BLaER1 (cell line): ENCODE measurements around the gene YIPF1.
"Not testable (repeated sequence)": the region's sequence is repeated elsewhere in the genome, so short reads cannot be mapped to it uniquely, and the experiment has no call there.

ENCODE experiments used
- H3K27ac ChIP-seq: shearing (Covaris generic); formaldehyde crosslinking; 2 replicates; pipeline ENCODE4 v1.8.1; 2022
- H3K27me3 ChIP-seq: shearing (Covaris generic); formaldehyde crosslinking; 2 replicates; pipeline ENCODE4 v1.8.1; 2022
- H3K36me3 ChIP-seq: shearing (Covaris generic); formaldehyde crosslinking; 2 replicates; pipeline ENCODE4 v1.8.1; 2022
- H3K4me1 ChIP-seq: shearing (Covaris generic); formaldehyde crosslinking; 2 replicates; pipeline ENCODE4 v1.8.1; 2022
- H3K4me2 ChIP-seq: shearing (Covaris generic); formaldehyde crosslinking; 2 replicates; pipeline ENCODE4 v1.8.1; 2022
- H3K4me3 ChIP-seq: shearing (Covaris generic); formaldehyde crosslinking; 2 replicates; pipeline ENCODE4 v1.8.1; 2022
- H3K9ac ChIP-seq: shearing (Covaris generic); formaldehyde crosslinking; 2 replicates; pipeline ENCODE4 v1.8.1; 2022
- H3K9me3 ChIP-seq: shearing (Covaris generic); formaldehyde crosslinking; 2 replicates; pipeline ENCODE4 v1.8.1; 2022
- H4K20me1 ChIP-seq: shearing (Covaris generic); formaldehyde crosslinking; 2 replicates; pipeline ENCODE4 v1.8.1; 2022
- Cebpa-rat ChIP-seq: shearing (Covaris generic); IDR thresholded peaks from 2 replicates; pipeline ENCODE4 v1.8.1; 2022

YIPF1 gene

DNA sequence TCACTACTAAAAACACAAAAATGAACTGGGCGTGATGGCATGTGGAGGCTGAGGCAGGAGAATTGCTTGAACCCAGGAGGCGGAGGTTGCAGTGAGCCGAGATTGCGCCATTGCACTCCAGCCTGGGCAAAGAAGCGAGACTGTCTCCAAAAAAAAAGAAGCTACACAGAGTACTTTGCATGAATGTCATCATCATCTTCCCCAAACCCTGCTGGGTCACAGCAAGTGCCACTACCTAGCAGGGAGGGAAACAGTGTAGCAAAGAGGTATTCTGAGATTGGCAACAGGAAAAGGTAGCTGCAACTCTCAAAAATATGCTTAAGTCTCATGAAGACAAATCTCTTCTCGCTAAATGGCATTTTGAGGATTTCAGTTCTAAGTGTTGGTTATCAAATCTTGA, 64.3 kb downstream of the YIPF1 start:
- Histone ChIP-seq H3K36me3 (peaks cover 96% of the 10 kb centered on the region), H3K4me2 (no peak overlapping the region), H3K4me3 (no peak overlapping the region), H3K4me1 (no peaks in the 10 kb centered on the region), H3K27ac (no peak overlapping the region), H3K9me3 (no peaks in the 10 kb centered on the region), H3K9ac (no peak overlapping the region), H4K20me1 (peaks cover 28% of the 10 kb centered on the region; the same call in 1 of the 2 replicates), H3K27me3 (no peaks in the 10 kb centered on the region)
- no peak for TF ChIP-seq Cebpa-rat

- Histone ChIP-seq H4K20me1 (peaks cover 29% of the 10 kb centered on the region; the same call in 1 of the 2 replicates), H3K9me3 (no peaks in the 10 kb centered on the region), H3K9ac (no peak overlapping the region), H3K36me3 (peaks cover 96% of the 10 kb centered on the region), H3K4me2 (no peak overlapping the region), H3K27me3 (no peaks in the 10 kb centered on the region), H3K4me3 (no peak overlapping the region), H3K27ac (no peak overlapping the region), H3K4me1 (no peaks in the 10 kb centered on the region)
- TF ChIP-seq Cebpa-rat: no peak
Measured at GRCh38 chr1:53822931-53823330, 66.7 kb downstream of the YIPF1 start.

GRCh38 chr1:53821380-53821779, 68.2 kb downstream of the YIPF1 start:
- H3K4me2 ChIP-seq: no peak overlapping the region
- H3K4me1 ChIP-seq: no peaks in the 10 kb centered on the region
- H3K27me3 ChIP-seq: no peaks in the 10 kb centered on the region
- H3K9ac ChIP-seq: no peak overlapping the region
- peaks cover 2% of the 10 kb centered on the region; the same call in 1 of the 2 replicates for H3K9me3 ChIP-seq
- no peak for TF ChIP-seq Cebpa-rat
- H3K36me3 ChIP-seq: peaks cover 96% of the 10 kb centered on the region
- H4K20me1 ChIP-seq: peaks cover 17% of the 10 kb centered on the region; the same call in 1 of the 2 replicates
- H3K4me3 ChIP-seq: no peak overlapping the region
- no peak overlapping the region for H3K27ac ChIP-seq

DNA sequence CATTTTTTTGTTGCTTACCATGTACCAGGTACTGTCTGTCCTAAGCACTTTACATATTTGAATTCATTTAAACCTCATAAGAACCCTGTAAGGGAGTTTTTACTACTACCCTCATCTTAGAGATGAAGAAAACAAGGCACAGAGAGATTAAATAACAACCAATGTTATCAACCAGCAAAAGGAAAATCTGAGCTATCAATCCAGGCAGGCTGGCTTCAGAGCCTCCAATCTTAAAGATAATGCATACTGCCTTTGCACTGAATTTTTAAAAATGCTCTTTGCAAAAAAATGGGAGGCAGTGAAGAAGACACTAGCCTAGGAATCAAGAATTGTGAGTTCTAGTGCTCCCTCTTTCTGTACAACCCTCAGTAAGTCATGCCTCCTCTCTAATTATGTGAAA, 70.2 kb downstream of the YIPF1 start:
- Histone ChIP-seq H3K4me3 (no peak overlapping the region), H3K27ac (no peak overlapping the region)

GRCh38 chr1:53816584-53816983, 73.0 kb downstream of the YIPF1 start:
- peaks cover 91% of the 10 kb centered on the region for H3K36me3 ChIP-seq

More for the DNA sequence above, 70.2 kb downstream of the YIPF1 start:
- Histone ChIP-seq H3K9ac (no peak overlapping the region), H3K4me2 (no peak overlapping the region), H3K4me1 (no peaks in the 10 kb centered on the region), H4K20me1 (peaks cover 17% of the 10 kb centered on the region; the same call in 1 of the 2 replicates), H3K36me3 (peaks cover 90% of the 10 kb centered on the region), H3K9me3 (peaks cover 9% of the 10 kb centered on the region; the same call in 1 of the 2 replicates), H3K27me3 (no peaks in the 10 kb centered on the region)
- TF ChIP-seq Cebpa-rat: no peak

DNA sequence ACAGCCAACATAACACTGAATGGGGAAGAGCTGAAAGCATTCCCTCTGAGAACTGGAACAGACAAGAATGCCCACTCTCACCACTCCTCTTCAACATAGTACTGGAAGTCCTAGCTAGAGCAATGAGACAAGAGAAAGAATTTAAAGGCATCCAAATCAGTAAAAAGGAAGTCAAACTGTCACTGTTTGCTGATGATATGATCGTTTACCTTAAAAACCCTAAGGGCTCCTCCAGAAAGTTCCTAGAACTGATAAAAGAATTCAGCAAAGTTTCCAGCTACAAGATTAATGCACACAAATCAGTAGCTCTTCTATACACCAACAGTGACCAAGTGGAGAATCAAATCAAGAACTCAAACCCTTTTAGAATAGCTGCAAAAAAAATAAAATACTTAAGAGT, 74.1 kb downstream of the YIPF1 start:
- H4K20me1 ChIP-seq, H3K9me3 ChIP-seq, H3K27ac ChIP-seq, H3K27me3 ChIP-seq, H3K4me1 ChIP-seq, H3K4me2 ChIP-seq, H3K4me3 ChIP-seq, H3K9ac ChIP-seq: not testable (repeated sequence)
- peaks cover 92% of the 10 kb centered on the region for H3K36me3 ChIP-seq

More at GRCh38 chr1:53816584-53816983, 73.0 kb downstream of the YIPF1 start:
- not testable (repeated sequence) for H3K9me3 ChIP-seq, H3K27ac ChIP-seq, H3K4me2 ChIP-seq, H3K4me3 ChIP-seq, H3K4me1 ChIP-seq, H3K9ac ChIP-seq, H3K27me3 ChIP-seq, H4K20me1 ChIP-seq

DNA sequence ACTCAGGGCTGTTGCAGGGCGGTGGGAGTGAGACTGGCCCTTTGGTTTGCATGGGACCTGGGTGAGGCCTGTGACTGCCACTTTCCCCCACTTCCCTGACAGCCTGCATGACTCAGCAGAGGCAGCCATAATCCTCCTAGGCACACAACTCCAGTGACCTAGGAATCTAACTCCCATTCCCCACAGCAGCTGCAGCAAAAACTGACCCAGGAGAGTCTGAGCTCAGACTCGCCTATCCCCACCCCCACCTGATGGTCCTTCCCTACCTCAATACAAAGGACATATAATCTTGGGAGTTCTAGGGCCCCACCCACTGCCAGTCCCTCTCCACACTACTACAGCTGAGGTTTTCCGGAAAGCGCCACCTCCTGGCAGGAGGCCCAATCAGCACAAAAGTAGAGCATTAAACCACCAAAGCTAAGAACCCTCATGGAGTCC, 78.2 kb downstream of the YIPF1 start:
- H3K36me3 ChIP-seq: peaks cover 92% of the 10 kb centered on the region
- TF ChIP-seq Cebpa-rat: no peak
- peaks cover 7% of the 10 kb centered on the region; the same call in 1 of the 2 replicates for H3K9me3 ChIP-seq
- no peaks in the 10 kb centered on the region for H3K27me3 ChIP-seq
- no peaks in the 10 kb centered on the region for H4K20me1 ChIP-seq
- H3K9ac ChIP-seq: no peak overlapping the region
- H3K4me3 ChIP-seq: no peak overlapping the region
- no peak overlapping the region for H3K27ac ChIP-seq
- H3K4me1 ChIP-seq: no peaks in the 10 kb centered on the region
- no peak overlapping the region for H3K4me2 ChIP-seq

- Histone ChIP-seq H3K4me1 (no peaks in the 10 kb centered on the region), H3K4me3 (no peak overlapping the region), H3K27ac (no peak overlapping the region), H3K27me3 (no peaks in the 10 kb centered on the region), H3K36me3 (peaks cover 91% of the 10 kb centered on the region), H4K20me1 (no peaks in the 10 kb centered on the region), H3K9me3 (no peaks in the 10 kb centered on the region), H3K9ac (no peak overlapping the region), H3K4me2 (no peak overlapping the region)
- no peak for TF ChIP-seq Cebpa-rat
Measured at GRCh38 chr1:53810497-53810896, 79.1 kb downstream of the YIPF1 start.

- Histone ChIP-seq H3K36me3 (peaks cover 91% of the 10 kb centered on the region), H3K9ac (no peak overlapping the region)
- TF ChIP-seq Cebpa-rat: no peak
Measured at GRCh38 chr1:53810007-53810406, 79.6 kb downstream of the YIPF1 start.

GRCh38 chr1:53807916-53808315, 81.7 kb downstream of the YIPF1 start:
- Histone ChIP-seq H3K9ac (no peak overlapping the region), H3K27ac (no peak overlapping the region), H3K9me3 (no peaks in the 10 kb centered on the region), H3K27me3 (no peaks in the 10 kb centered on the region), H3K4me3 (no peak overlapping the region), H3K4me2 (no peak overlapping the region), H3K36me3 (peaks cover 97% of the 10 kb centered on the region), H3K4me1 (no peaks in the 10 kb centered on the region), H4K20me1 (no peaks in the 10 kb centered on the region)
- TF ChIP-seq Cebpa-rat: no peak

More at GRCh38 chr1:53810007-53810406, 79.6 kb downstream of the YIPF1 start:
- no peak overlapping the region for H3K4me2 ChIP-seq
- no peak overlapping the region for H3K27ac ChIP-seq
- H3K4me1 ChIP-seq: no peaks in the 10 kb centered on the region
- H4K20me1 ChIP-seq: no peaks in the 10 kb centered on the region
- H3K4me3 ChIP-seq: no peak overlapping the region
- no peaks in the 10 kb centered on the region for H3K27me3 ChIP-seq
- H3K9me3 ChIP-seq: no peaks in the 10 kb centered on the region
